OCI-LY1 (cell line): ENCODE data around the gene DEFB131A.
"Not testable (repeated sequence)": the region's sequence is repeated elsewhere in the genome, so short reads cannot be mapped to it uniquely, and the experiment has no call there.

Source experiments
- H2AFZ ChIP-seq: fragments of 200-600 bp; sonication (generic), shearing (Covaris generic); 2 replicates; pipeline ENCODE4 v1.6.0; 2014; ENCODE audit warnings: antibody characterized with exemption, mild to moderate bottlenecking, low read length
- H3F3A ChIP-seq: fragments of 200-600 bp; sonication (generic), shearing (Covaris generic); 2 replicates; pipeline ENCODE4 v1.6.0; 2014; ENCODE audit warnings: mild to moderate bottlenecking, antibody characterized with exemption, low read length, moderate library complexity; ENCODE audit not compliant: insufficient read depth
- H3K27ac ChIP-seq: fragments of 200-600 bp; sonication (generic); 2 replicates; pipeline ENCODE4 v1.5.1; 2014; ENCODE audit warnings: low read length, mixed run types, mild to moderate bottlenecking, low read depth; ENCODE audit not compliant: poor library complexity, severe bottlenecking
- H3K27me3 ChIP-seq: fragments of 200-600 bp; sonication (generic); 2 replicates; pipeline ENCODE4 v1.6.0; 2014; ENCODE audit warnings: antibody characterized with exemption, mild to moderate bottlenecking, low read length, moderate library complexity; ENCODE audit not compliant: insufficient read depth
- H3K36me3 ChIP-seq: fragments of 200-600 bp; sonication (generic); 2 replicates; pipeline ENCODE4 v1.6.1; 2014; ENCODE audit warnings: mild to moderate bottlenecking, antibody characterized with exemption, low read length, moderate library complexity, mixed read lengths; ENCODE audit not compliant: insufficient read depth
- H3K4me1 ChIP-seq: fragments of 200-600 bp; sonication (generic); 2 replicates; pipeline ENCODE4 v1.5.1; 2014; ENCODE audit warnings: mild to moderate bottlenecking, low read length, moderate library complexity; ENCODE audit not compliant: insufficient read depth, severe bottlenecking
- H3K4me2 ChIP-seq: fragments of 200-600 bp; sonication (generic), shearing (Covaris generic); 2 replicates; pipeline ENCODE4 v1.6.1; 2014; ENCODE audit warnings: low read length
- H3K4me3 ChIP-seq: fragments of 200-600 bp; sonication (generic); 2 replicates; pipeline ENCODE4 v1.5.1; 2014; ENCODE audit warnings: low read length, low read depth, mild to moderate bottlenecking, mixed read lengths; ENCODE audit not compliant: poor library complexity, severe bottlenecking
- H3K79me2 ChIP-seq: fragments of 200-600 bp; shearing (Covaris generic); 2 replicates; pipeline ENCODE4 v1.6.1; 2016; ENCODE audit warnings: mixed run types, low read length, mixed read lengths; ENCODE audit not compliant: insufficient read depth
- H3K9ac ChIP-seq: fragments of 200-600 bp; sonication (generic), shearing (Covaris generic); 2 replicates; pipeline ENCODE4 v1.6.1; 2014; ENCODE audit warnings: mild to moderate bottlenecking, low read length, mixed read lengths
- H3K9me2 ChIP-seq: fragments of 200-600 bp; sonication (generic), shearing (Covaris generic); 2 replicates; pipeline ENCODE4 v1.6.1; 2014; ENCODE audit warnings: low read depth, mild to moderate bottlenecking, low read length, mixed read lengths
- H3K9me3 ChIP-seq: fragments of 200-600 bp; shearing (Covaris generic); 2 replicates; pipeline ENCODE4 v1.6.1; 2014; ENCODE audit warnings: low read length, mixed read lengths
- H4K20me1 ChIP-seq: fragments of 200-600 bp; sonication (generic), shearing (Covaris generic); 2 replicates; pipeline ENCODE4 v1.6.0; 2016; ENCODE audit warnings: mild to moderate bottlenecking, low read length; ENCODE audit not compliant: insufficient read depth

Gene DEFB131A

DNA sequence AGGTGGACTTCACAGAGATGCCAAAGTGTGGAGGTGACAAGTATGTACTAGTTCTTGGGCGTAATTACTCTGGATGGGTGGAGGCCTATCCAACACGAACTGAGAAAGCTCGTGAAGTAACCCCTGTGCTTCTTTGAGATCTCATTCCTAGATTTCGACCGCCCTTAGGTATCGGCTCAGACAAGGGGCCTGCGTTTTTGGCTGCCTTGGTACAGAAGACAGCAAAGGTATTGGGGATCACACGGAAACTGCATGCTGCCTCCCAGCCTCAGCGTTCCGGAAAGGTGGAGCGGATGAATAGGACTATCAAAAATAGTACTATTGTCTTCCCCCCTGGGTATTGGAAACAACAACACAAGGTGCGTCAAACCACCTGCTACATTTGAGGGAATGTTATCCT is 35.9 kb downstream of the DEFB131A start:
- H3K27ac ChIP-seq, H3F3A ChIP-seq, H3K4me1 ChIP-seq, H3K27me3 ChIP-seq, H4K20me1 ChIP-seq, H3K9ac ChIP-seq, H3K4me2 ChIP-seq, H3K36me3 ChIP-seq, H2AFZ ChIP-seq, H3K9me2 ChIP-seq, H3K9me3 ChIP-seq, H3K4me3 ChIP-seq, H3K79me2 ChIP-seq: not testable (repeated sequence)

DNA sequence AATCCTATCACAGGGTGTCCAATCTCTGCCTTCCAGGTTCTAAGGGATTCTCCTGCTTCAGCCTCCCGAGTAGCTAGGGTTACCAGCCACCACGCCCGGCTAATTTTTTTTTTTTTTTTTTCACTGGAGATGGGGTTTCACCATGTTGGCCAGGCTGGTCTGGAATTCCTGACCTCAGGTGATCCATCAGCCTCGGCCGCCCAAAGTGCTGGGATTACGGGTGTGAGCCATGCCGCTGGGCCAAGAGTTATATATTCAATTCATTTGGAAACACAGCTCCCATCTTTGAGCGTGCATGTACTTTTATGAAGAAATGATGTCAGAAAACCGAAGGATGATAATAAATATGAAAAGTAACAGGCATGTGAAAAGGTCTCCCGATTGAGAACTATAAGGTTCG is 38.7 kb downstream of the DEFB131A start:
- H3K9ac ChIP-seq, H3F3A ChIP-seq, H3K79me2 ChIP-seq, H3K9me2 ChIP-seq, H3K9me3 ChIP-seq, H4K20me1 ChIP-seq, H3K27ac ChIP-seq, H3K4me2 ChIP-seq, H3K4me1 ChIP-seq, H2AFZ ChIP-seq, H3K36me3 ChIP-seq, H3K4me3 ChIP-seq, H3K27me3 ChIP-seq: not testable (repeated sequence)

DNA sequence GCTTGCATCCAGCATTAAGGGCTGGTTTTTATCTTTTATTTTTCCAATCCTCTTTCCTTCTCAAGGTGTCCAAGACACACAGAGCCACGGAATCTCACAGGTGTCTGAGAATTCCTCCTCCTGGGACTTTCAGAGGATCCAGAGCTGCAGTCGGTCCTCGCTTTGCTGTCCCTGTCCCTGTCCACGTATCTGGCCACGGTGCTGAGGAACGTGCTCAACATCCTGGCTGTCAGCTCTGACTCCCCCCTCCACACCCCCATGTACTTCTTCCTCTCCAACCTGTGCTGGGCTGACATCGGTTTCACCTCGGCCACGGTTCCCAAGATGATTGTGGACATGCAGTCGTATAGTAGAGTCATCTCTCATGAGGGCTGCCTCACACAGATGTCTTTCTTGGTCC is 39.5 kb downstream of the DEFB131A start:
- H3K79me2 ChIP-seq, H3K9me3 ChIP-seq, H3K4me2 ChIP-seq, H3K27me3 ChIP-seq, H3K27ac ChIP-seq, H3K9ac ChIP-seq, H3K4me1 ChIP-seq, H3F3A ChIP-seq, H3K36me3 ChIP-seq, H3K4me3 ChIP-seq, H2AFZ ChIP-seq, H4K20me1 ChIP-seq, H3K9me2 ChIP-seq: not testable (repeated sequence)

DNA sequence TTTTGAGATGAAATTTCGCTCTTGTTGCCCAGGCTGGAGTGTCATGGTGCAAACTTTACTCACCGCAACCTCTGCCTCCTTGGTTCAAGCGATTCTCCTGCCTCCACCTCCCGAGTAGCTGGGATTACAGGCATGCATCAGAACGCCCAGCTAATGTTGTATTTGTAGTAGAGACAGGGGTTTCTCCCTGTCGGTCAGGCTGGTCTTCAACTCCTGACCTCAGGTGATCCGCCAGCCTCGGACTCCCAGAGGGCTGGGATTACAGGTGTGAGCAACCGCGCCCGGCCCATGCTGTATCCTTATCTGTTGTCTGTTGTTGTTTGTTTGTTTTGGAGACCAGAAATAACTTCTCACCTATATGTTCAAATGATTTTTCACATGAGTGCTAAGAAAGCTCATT is 42.7 kb downstream of the DEFB131A start:
- not testable (repeated sequence) for H3K79me2 ChIP-seq, H3K27ac ChIP-seq, H4K20me1 ChIP-seq, H3F3A ChIP-seq, H3K27me3 ChIP-seq, H3K4me2 ChIP-seq, H3K9me3 ChIP-seq, H3K36me3 ChIP-seq, H2AFZ ChIP-seq, H3K9ac ChIP-seq, H3K4me1 ChIP-seq, H3K9me2 ChIP-seq, H3K4me3 ChIP-seq

DNA sequence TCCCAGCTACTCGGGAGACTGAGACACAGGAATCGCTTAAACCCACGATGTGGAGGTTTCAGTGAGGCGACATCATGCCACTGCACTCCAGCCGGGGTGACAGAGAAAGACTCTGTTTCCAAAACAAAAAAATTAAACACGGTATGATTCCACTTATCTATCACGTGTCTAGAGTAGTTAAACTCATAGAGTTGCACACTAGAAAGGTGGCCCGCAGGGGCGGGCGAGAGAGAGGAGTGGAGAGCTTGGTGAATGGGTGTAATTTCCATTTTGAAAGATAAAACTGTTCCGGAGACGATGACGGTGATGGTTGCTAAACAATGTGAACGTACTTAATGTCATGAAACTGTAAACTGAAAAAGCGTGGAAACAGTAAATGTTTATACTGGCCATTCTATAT is 44.6 kb downstream of the DEFB131A start:
- H3K4me3 ChIP-seq, H3K4me1 ChIP-seq, H2AFZ ChIP-seq, H3K79me2 ChIP-seq, H3K27ac ChIP-seq, H3K27me3 ChIP-seq, H3K4me2 ChIP-seq, H3K9me3 ChIP-seq, H4K20me1 ChIP-seq, H3K9me2 ChIP-seq, H3K9ac ChIP-seq, H3K36me3 ChIP-seq, H3F3A ChIP-seq: not testable (repeated sequence)

DNA sequence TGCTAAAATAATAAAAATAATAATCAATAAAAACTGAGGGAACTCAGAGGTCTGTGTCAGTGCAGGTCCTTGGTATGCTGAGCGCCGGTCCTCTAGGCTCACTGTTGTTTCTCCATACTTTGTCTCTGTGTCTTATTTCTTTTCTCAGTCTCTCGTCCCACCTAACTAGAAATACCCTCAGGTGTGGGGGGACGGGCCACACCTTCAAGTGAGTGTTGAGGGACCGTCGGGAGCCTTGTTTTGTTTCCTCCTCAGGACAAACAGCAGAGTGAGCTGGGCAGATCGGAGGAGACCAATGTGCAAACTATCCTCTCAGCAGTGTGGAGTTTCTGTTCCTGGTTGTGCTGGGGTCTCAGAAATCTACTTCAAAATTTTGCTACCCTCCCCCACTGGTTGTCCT is 46.3 kb downstream of the DEFB131A start:
- H3K27ac ChIP-seq, H3K4me3 ChIP-seq, H3K4me1 ChIP-seq, H3K36me3 ChIP-seq, H3K27me3 ChIP-seq, H3K4me2 ChIP-seq, H3K9ac ChIP-seq, H3F3A ChIP-seq, H3K79me2 ChIP-seq, H4K20me1 ChIP-seq, H2AFZ ChIP-seq, H3K9me3 ChIP-seq, H3K9me2 ChIP-seq: not testable (repeated sequence)

DNA sequence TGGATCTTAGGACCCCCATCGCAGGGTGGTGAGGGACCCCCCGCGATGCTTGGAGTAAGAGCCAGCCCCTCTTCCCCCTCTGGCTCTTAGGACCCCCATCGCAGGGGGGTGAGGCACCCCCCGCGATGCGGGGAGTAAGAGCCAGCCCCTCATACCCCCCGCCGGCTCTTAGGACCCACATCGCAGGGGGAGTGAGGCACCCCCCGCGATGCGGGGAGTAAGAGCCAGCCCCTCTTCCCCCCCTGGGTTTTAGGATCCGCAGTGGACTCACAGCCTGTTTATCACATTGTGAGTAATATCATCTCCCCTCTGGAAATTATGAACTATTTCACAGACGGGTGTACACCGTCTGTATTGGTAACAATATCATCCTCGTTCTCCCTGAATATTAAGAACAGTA is 46.8 kb downstream of the DEFB131A start:
- H3K36me3 ChIP-seq, H3K4me2 ChIP-seq, H3K79me2 ChIP-seq: not testable (repeated sequence)

DNA sequence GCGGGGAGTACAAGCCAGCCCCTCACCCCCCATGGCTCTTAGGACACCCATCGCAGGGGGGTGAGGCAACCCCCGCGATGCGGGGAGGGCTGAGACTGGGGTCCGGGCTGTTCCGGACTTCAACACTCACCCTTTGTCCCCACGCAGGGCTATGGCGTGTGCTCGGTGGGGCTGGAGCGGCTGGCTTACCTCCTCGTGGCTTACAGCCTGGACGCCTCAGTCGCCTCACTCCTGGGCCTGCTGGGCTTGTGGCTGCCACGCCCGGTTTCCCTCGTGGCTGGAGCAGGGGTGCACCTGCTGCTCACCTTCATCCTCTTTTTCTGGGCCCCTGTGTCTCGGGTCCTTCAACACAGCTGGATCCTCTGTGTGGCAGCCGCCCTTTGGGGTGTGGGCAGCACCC is 49.4 kb downstream of the DEFB131A start:
- not testable (repeated sequence) for H3F3A ChIP-seq, H3K27me3 ChIP-seq, H3K27ac ChIP-seq, H3K4me1 ChIP-seq, H4K20me1 ChIP-seq, H3K4me3 ChIP-seq, H3K4me2 ChIP-seq, H2AFZ ChIP-seq, H3K79me2 ChIP-seq, H3K9me2 ChIP-seq, H3K9me3 ChIP-seq, H3K36me3 ChIP-seq, H3K9ac ChIP-seq

More for the DNA sequence above, 46.8 kb downstream of the DEFB131A start:
- not testable (repeated sequence) for H3K4me1 ChIP-seq, H2AFZ ChIP-seq, H3K27me3 ChIP-seq, H4K20me1 ChIP-seq, H3K27ac ChIP-seq, H3K9ac ChIP-seq, H3K9me3 ChIP-seq, H3K9me2 ChIP-seq, H3F3A ChIP-seq, H3K4me3 ChIP-seq
